GM15510 (cell line): ENCODE results near the gene MSL2.

Source experiments
- POLR2A ChIP-seq: IDR thresholded peaks from 3 replicates; pipeline ENCODE4 v1.6.1; 2011; ENCODE audit warnings: borderline replicate concordance; ENCODE audit not compliant: insufficient read length; ENCODE audit errors: extremely low read depth

MSL2 gene

GRCh38 chr3:136196064-136196400 lies at the start of gene MSL2:
Gene MSL2, minus strand, starts transcription at chr3:136196335. Its CDS starts 1,222 bp downstream, at chr3:136195113.
- TF ChIP-seq POLR2A: peak; percentile 82

- TF ChIP-seq POLR2A: no peak
These were observed 49.6 kb upstream of the MSL2 start for GRCh38 chr3:136245691-136246090.

DNA sequence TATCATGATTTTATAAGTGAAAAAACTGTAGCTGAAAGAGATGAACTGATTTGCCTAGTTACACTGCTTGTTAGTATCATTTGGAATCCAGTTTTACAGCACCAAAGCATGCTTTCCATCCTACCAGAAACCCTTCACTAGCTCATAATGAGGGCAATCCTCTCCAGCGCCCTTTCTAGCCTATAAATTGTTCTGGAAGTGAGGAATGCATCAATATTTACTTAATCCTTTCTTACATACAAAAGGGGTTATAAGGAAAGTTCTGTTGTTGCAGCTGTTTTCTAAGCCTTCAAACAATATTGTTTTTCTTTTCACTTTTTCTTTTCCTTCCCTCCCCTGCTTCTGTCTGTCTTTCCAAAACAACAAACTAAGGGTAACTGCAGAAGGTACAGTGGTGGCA lies 43.0 kb upstream of the MSL2 start:
- TF ChIP-seq POLR2A: no peak

- TF ChIP-seq POLR2A: no peak
These were observed 42.0 kb upstream of the MSL2 start for GRCh38 chr3:136237961-136238649.

DNA sequence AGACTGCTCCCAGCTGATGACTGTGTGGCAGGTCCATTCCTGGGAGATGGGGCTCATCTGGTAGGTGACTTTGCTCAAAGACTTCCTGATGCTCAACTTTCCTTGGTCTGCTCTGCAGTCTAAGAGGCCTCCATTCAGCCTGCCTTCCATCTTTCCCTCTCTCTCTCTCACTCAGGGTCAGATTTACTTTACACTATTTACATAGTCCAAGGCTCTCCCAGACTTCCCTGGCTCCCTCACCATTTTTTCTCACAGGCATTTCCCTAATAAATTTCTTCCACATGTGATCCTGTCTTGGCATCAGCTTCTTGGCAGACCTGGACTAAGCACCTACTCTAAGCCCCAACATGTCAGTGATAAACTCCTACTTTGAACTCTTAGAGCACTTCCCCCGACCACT lies 41.0 kb upstream of the MSL2 start:
- no peak for TF ChIP-seq POLR2A

DNA sequence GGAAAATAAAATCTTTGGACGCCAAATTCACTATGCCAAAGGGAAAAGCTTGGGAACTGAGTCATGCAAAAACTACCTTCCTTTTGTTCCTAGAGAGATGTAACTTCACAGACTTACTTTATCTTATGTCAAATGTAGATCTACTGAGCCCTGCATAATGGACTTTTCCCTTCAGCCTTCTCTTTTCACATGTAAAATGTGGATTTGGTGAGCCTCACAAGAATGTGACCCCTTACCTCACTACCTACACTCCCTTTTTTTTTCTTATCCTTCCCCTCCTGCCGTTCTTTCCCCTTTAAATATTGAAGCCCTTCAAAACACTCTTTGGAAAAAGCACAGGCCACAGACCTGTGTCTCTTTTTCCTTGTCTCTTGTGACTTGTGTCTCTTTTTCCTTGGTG lies 40.0 kb upstream of the MSL2 start:
- TF ChIP-seq POLR2A: no peak

DNA sequence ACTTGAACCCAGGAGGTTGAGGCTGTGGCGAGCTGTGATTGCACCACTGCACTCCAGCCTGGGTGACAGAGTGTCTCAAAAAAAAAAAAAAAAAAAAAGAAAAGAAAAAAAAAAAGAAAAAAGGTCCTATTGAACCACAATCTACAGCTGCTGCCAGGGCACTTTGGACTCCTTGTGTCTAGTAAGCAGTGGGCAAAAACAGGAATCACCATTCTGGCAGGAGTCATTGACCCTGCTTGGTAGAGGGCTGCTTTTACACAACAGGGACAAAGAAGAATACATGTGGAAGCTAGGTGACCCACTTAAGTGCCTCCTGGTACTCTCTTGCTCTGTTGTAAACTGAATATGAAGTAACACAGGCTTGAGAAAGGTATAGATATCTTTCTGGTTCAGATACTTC lies 39.4 kb upstream of the MSL2 start:
- TF ChIP-seq POLR2A: no peak

DNA sequence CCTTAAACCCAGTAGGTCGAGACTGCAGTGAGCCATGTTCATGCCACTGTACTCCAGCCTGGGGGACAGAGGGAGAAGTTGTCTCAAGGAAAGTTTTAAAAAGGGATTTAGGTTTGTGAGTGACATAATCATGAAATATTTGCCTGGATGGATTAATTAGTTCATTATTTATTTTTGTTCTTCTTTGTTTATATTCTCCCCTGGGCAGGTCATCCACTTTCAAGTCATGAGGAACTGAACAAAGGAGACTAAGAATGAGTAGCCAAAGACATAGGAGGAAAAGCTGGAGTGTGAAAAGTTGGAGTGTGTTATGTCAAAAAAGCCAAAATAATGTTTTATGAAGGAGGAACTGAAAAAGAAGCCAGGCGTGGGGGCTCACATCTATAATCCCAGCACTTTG lies 36.3 kb upstream of the MSL2 start:
- TF ChIP-seq POLR2A: no peak

- TF ChIP-seq POLR2A: no peak
These were observed 15.4 kb upstream of the MSL2 start for GRCh38 chr3:136211547-136211946.

GRCh38 chr3:136209921-136210320 lies 13.8 kb upstream of the MSL2 start:
- no peak for TF ChIP-seq POLR2A

- TF ChIP-seq POLR2A: no peak
These were observed 11.5 kb upstream of the MSL2 start for GRCh38 chr3:136207489-136208115.

DNA sequence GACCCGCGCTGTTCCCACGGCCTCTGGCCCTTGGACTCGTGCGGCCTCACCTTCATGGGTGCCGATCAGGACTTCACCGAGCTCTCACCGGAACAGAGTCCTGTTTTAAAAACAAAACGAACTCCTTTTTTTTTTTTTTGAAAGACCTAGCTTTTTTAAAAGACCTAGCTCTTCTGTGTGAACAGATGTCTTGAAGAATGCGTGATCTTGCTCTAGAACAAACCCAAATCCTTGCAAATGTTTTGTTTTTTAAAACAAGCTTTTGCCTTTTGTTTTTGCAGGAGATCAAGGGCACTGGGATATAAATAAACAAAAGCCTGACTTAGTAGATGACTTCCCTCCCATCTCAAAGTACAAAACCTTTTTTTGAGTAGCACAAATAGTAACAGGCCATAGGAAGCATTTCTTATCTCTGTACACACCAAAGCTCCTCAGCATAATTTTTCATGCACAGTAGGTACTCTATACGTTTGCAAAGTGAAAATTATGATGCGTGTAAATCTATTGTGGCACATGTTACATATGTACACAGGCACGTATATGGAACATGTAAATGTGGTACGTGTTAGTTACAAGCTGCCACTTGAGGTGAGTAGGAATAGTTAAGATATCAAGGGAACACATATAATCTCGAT lies 1.1 kb upstream of the MSL2 start:
- no peak for TF ChIP-seq POLR2A

GRCh38 chr3:136196401-136197158 lies 445 bp upstream of the MSL2 start:
- peak; percentile 81 for TF ChIP-seq POLR2A

DNA sequence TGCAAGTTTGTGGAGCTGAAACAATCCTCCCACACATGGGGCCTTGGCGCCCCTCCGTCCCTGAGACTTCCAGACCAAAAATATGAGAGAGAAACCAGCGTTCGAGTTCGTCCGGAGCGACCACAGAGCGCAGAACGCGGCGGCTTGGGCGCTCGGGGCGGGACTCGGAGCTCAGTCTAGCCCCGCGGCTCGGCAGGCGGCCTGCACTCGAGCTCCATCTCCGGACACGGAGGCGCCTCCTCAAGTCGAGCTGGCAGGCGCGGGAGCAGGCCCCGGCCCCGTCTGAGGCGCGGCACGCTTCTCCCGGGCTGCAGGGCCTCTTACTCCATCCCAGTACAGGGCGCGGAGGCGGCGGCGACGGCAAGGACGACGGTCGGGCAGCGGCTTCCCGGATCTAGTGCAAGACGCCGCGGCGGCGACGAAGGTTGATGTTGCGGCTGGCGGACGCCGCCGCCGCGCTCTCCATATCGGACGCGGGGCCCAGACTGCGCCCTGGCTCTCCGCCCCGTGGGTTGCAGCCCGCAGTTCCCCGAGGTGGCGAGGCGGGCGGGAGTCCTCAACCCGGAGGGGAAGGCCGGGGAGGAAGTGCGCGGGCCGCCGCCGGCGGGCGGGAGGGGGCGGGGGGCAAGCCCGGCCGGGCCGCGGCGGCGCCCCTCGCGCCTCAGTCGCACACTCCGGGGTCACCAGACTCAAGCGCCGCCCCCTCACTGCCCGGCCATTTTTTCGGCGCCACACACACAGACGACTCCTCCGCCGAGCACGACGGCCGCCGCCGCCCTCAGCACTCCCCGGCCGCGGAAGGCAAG lies 674 bp downstream of the MSL2 start:
- TF ChIP-seq POLR2A: no peak

DNA sequence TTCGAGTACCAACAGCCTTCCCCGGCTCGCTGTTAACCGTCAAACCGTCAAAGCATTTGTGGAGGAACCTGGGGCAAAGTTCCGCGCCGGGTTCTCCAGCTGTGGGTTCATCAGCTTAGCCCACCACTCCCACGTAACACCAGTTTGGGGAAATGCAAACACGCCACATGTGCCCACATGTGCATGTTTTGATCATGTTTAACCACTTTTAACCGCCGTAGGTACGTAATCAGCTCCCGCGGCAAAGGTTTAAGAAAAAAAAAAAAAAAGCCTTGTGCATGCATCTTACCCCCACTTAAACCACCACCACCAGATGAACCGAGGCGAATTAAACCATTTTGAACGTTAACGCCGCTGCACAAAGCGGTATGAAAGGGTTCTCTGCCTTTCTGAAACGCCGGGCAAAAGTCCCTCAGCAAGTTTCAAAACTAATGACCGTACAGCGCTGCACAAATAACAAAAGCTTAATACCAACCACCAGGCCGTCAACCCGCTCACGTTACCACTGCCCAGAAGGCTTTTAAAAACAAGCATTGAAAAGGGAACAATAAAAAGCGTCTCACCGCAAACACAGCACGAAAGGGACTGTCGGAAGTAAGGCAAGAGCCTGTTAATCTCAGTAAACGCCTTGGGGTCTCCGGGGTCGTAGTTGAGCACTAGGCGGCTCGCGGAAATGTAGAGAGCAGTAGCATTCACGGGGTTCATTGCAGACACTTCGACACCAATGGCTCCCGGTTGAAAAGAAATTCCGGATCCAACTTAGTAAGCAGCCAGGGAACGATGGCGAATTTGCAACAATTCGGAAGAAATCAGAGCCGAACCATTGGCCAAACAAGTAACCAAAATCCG lies 1.5 kb downstream of the MSL2 start:
- no peak for TF ChIP-seq POLR2A
